Keratinocyte (primary cell): ENCODE results near the gene LRRC4C. TPM values are rescaled to one million over a fixed set of nuclear protein-coding genes. Genes with fewer than 3 reads are reported as not detected.

Experiments
- DNase-seq: peaks from one replicate; pipeline ENCODE4 v3.0.0-alpha.2; 2011; ENCODE audit warnings: low read depth, missing footprints, low spot score
- FAIRE-seq: peaks from 2 replicates; lab custom pipeline; 2011; peaks lifted over from hg19 to GRCh38; lab: Jason Lieb, UNC
- H2AFZ ChIP-seq: 2 replicates; pipeline ENCODE4 v1.6.0; 2012; ENCODE audit warnings: low read length, control low read depth, inconsistent platforms; ENCODE audit not compliant: control insufficient read depth
- H3K27ac ChIP-seq: 2 replicates; pipeline ENCODE4 v1.5.1; 2011; ENCODE audit warnings: low read length; ENCODE audit not compliant: control insufficient read depth, insufficient read depth
- H3K27me3 ChIP-seq: 3 replicates; pipeline ENCODE4 v1.6.0; 2011; ENCODE audit warnings: low read length; ENCODE audit not compliant: control insufficient read depth, insufficient read depth; ENCODE audit errors: extremely low read depth
- H3K36me3 ChIP-seq, 2 experiments: 2 replicates in 1 of 2; 3 replicates in 1 of 2; pipeline ENCODE4 v1.5.1; 2011; ENCODE audit warnings: low read length in 2 of 2, mild to moderate bottlenecking in 1 of 2; ENCODE audit not compliant: control insufficient read depth in 2 of 2, insufficient read depth in 2 of 2; ENCODE audit errors: extremely low read depth in 1 of 2
- H3K4me1 ChIP-seq: 3 replicates; pipeline ENCODE4 v1.5.1; 2011; ENCODE audit warnings: low read length; ENCODE audit not compliant: control insufficient read depth, insufficient read depth; ENCODE audit errors: extremely low read depth
- H3K4me2 ChIP-seq: 3 replicates; pipeline ENCODE4 v1.6.0; 2011; ENCODE audit warnings: low read depth, low read length; ENCODE audit not compliant: control insufficient read depth, insufficient read depth; ENCODE audit errors: extremely low read depth
- H3K4me3 ChIP-seq, 3 experiments: fragments of 200-600 bp in 1 of 3; sonication (generic) in 1 of 3; 2 replicates in 2 of 3; 3 replicates in 1 of 3; pipeline ENCODE4 v1.5.1; 2011 to 2016; ENCODE audit warnings: low read length in 3 of 3, mild to moderate bottlenecking in 3 of 3, control low read depth in 2 of 3, inconsistent platforms in 1 of 3, low read depth in 1 of 3, mixed read lengths in 1 of 3, mixed run types in 1 of 3, moderate library complexity in 1 of 3; ENCODE audit not compliant: control insufficient read depth in 2 of 3, insufficient read depth in 2 of 3; ENCODE audit errors: extremely low read depth in 1 of 3
- H3K79me2 ChIP-seq: 2 replicates; pipeline ENCODE4 v1.6.0; 2012; ENCODE audit warnings: low read length; ENCODE audit not compliant: control insufficient read depth, insufficient read depth
- H3K9ac ChIP-seq: 3 replicates; pipeline ENCODE4 v1.6.0; 2011; ENCODE audit warnings: low read length; ENCODE audit not compliant: control insufficient read depth, insufficient read depth; ENCODE audit errors: extremely low read depth
- H3K9me1 ChIP-seq: 3 replicates; pipeline ENCODE4 v1.6.0; 2011; ENCODE audit warnings: low read length; ENCODE audit not compliant: control insufficient read depth, insufficient read depth; ENCODE audit errors: extremely low read depth
- H3K9me3 ChIP-seq: 2 replicates; pipeline ENCODE4 v1.5.1; 2012; ENCODE audit warnings: low read depth, low read length; ENCODE audit not compliant: control insufficient read depth
- H4K20me1 ChIP-seq: 3 replicates; pipeline ENCODE4 v1.6.0; 2011; ENCODE audit warnings: low read length; ENCODE audit not compliant: control insufficient read depth, insufficient read depth; ENCODE audit errors: extremely low read depth
- CTCF ChIP-seq, 3 experiments: IDR thresholded peaks in 1 of 3; conservative IDR thresholded peaks in 1 of 3; optimal IDR thresholded peaks in 1 of 3; 2 replicates in 2 of 3; 3 replicates in 1 of 3; pipeline versions ENCODE3 to v1.5.1; 2011; ENCODE audit warnings: low read length in 3 of 3, mild to moderate bottlenecking in 3 of 3, moderate library complexity in 2 of 3, control low read depth in 1 of 3, inconsistent platforms in 1 of 3; ENCODE audit not compliant: insufficient read depth in 2 of 3; ENCODE audit errors: extremely low read depth in 1 of 3
- EZH2 ChIP-seq: IDR thresholded peaks from one replicate; pipeline ENCODE4 v1.6.1; 2012; ENCODE audit warnings: inconsistent platforms, mild to moderate bottlenecking, low read length, moderate library complexity
- dilution Hi-C: fragments of 300-500 bp; cut with MboI; formaldehyde crosslinking; loops from one replicate; pipeline ENCODE4 v1.7.0; 2020; ENCODE audit warnings: low sequenced_read_pairs; ENCODE audit not compliant: extremely low pct_ligation_motif_present
- polyA plus RNA-seq, 5 experiments: library from polyadenylated mRNA; depleted of rRNA in 3 of 5; stranded (reverse) in 3 of 5; stranded (forward) in 1 of 5; unstranded in 1 of 5; fragments of >200 nt; gene quantifications; 1 replicate in 1 of 5; 2 replicates in 3 of 5; 3 replicates in 1 of 5; pipeline versions ENCODE4 v1.2.1 to v1.2.3, GENCODE V29; 2011 to 2012; ENCODE audit warnings: missing spikeins in 2 of 5, low read depth in 1 of 5, low replicate concordance in 1 of 5

The LRRC4C gene
- polyA plus RNA-seq, 1 donor (not counting 4 experiments of a cell fraction or from before 2014, with no cell fraction given): not detected

GRCh38 chr11:41451011-41451410 lies 8.4 kb downstream of the LRRC4C start:
- no peak overlapping the region for H3K4me2 ChIP-seq
- FAIRE-seq: no peak

GRCh38 chr11:41449483-41450050 lies 9.9 kb downstream of the LRRC4C start:
- no peaks in the 10 kb centered on the region for H3K9me3 ChIP-seq
- H3K27me3 ChIP-seq: no peaks in the 10 kb centered on the region
- DNase-seq (no peak), FAIRE-seq (no peak)
- no peaks in the 10 kb centered on the region for H3K79me2 ChIP-seq
- H2AFZ ChIP-seq: no peak overlapping the region
- dilution Hi-C loops: no loop called here
- no peaks in the 10 kb centered on the region for H3K36me3 ChIP-seq
- H3K4me3 ChIP-seq: no peak overlapping the region
- no peak overlapping the region for H3K9ac ChIP-seq
- H3K4me1 ChIP-seq: no peaks in the 10 kb centered on the region
- H4K20me1 ChIP-seq: no peaks in the 10 kb centered on the region
- H3K27ac ChIP-seq: no peak overlapping the region
- no peaks in the 10 kb centered on the region for H3K9me1 ChIP-seq
- no peak overlapping the region for H3K4me2 ChIP-seq
- TF ChIP-seq CTCF (optimal IDR thresholded peaks at IDR 0.05 in 1 of 3, IDR thresholded peaks at IDR 0.05 in 1 of 3, conservative IDR thresholded peaks at IDR 0.05 in 1 of 3; ENCODE audit: extremely low read depth in 1 of 3, insufficient read depth in 2 of 3, low read length in 3 of 3) (no peak), EZH2 (no peak)

More at GRCh38 chr11:41451011-41451410, 8.4 kb downstream of the LRRC4C start:
- Histone ChIP-seq H4K20me1 (no peaks in the 10 kb centered on the region), H3K27me3 (no peaks in the 10 kb centered on the region), H3K36me3 (no peaks in the 10 kb centered on the region), H3K4me1 (no peaks in the 10 kb centered on the region), H3K79me2 (no peaks in the 10 kb centered on the region), H3K27ac (no peak overlapping the region), H3K4me3 (no peak overlapping the region), H3K9ac (no peak overlapping the region), H3K9me3 (no peaks in the 10 kb centered on the region), H3K9me1 (no peaks in the 10 kb centered on the region), H2AFZ (no peak overlapping the region)
- TF ChIP-seq CTCF (optimal IDR thresholded peaks at IDR 0.05 in 1 of 3, IDR thresholded peaks at IDR 0.05 in 1 of 3, conservative IDR thresholded peaks at IDR 0.05 in 1 of 3; ENCODE audit: extremely low read depth in 1 of 3, insufficient read depth in 2 of 3, low read length in 3 of 3) (no peak), EZH2 (no peak)
- DNase-seq: no peak
- dilution Hi-C loops: no loop called here
